Esophagus squamous epithelium (tissue), 4 donors: ENCODE results near the gene ZNF674.

ENCODE experiments used
- CTCF ChIP-seq, 6 experiments: fragments of 450-650 bp in 4 of 6; fragments of 200-600 bp in 2 of 6; sonication (generic) in 2 of 6; IDR thresholded peaks; one replicate each; pipeline ENCODE4 v1.5.1; 2016 to 2019; ENCODE audit warnings: antibody characterized with exemption in 6 of 6, mild to moderate bottlenecking in 4 of 6, moderate library complexity in 4 of 6
- POLR2A ChIP-seq, 4 donors: fragments of 450-650 bp; IDR thresholded peaks; one replicate each; pipeline ENCODE4 v1.6.1; 2017; ENCODE audit warnings: antibody characterized with exemption in 4 of 4, mild to moderate bottlenecking in 4 of 4, moderate library complexity in 3 of 4

GRCh38 chrX:46575586-46575985, 30.4 kb upstream of the ZNF674 start:
- no peak for TF ChIP-seq POLR2A (IDR thresholded peaks at IDR 0.05)
- no peak for TF ChIP-seq CTCF (IDR thresholded peaks at IDR 0.05)
